ENCODE results near the gene ANK3. TPM values are rescaled to one million over a fixed set of nuclear protein-coding genes. Genes with fewer than 3 reads are reported as not detected.

The ANK3 gene
- total RNA-seq, 1 experiment from 2014 or later, result 6.7 TPM

DNA sequence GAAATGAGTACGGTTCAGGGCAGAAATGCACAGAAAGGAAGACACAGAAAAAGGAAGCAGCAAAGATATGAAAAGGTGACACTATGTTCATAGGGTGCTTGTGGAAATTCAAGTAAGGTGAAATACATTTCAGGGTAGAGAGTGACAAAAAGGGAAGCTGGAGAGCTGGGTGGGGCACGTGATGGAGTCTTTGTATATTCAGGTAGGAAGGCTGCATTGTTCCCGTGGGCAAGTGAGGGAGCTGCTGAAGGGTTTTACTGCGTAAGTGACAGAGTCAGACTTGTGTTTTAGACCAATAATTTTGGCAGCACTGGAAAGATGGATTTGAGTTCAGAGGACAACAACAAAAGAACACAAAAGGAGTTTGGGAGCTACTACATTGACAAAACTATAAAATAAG is 35.3 kb upstream of the ANK3 start:
- ChIA-PET POLR2A (interaction anchor here (0.6 to 2.0 kb wide), 2 partner anchors 11 to 116 kb away, joined by 3 to 10 read pairs; no protein-coding TSS in a partner anchor), CTCF (interaction anchor here (0.5 to 5.3 kb wide), 6 partner anchors 9 to 443 kb away, joined by 3 to 28 read pairs (median 4); no protein-coding TSS in a partner anchor)
- no peak for DNase-seq (ENCODE audit: unreplicated experiment)
- H3K9me3 Mint-ChIP-seq (ENCODE audit: unreplicated experiment), result no peaks in the 10 kb centered on the region
- no peaks in the 10 kb centered on the region for H3K27me3 Mint-ChIP-seq (ENCODE audit: insufficient read depth, unreplicated experiment)
- H3K36me3 Mint-ChIP-seq (ENCODE audit: insufficient read depth, unreplicated experiment), result no peaks in the 10 kb centered on the region
- H3K4me1 Mint-ChIP-seq (ENCODE audit: insufficient read depth, unreplicated experiment), result peaks cover 55% of the 10 kb centered on the region
- intact Hi-C loops (cut with micrococcal nuclease), result no loop called here
- no peak overlapping the region for H3K4me3 Mint-ChIP-seq (ENCODE audit: unreplicated experiment)
- H3K27ac Mint-ChIP-seq (ENCODE audit: low read depth, unreplicated experiment), result peak overlapping the region; percentile 81
- TF ChIP-seq CTCF (IDR thresholded peaks at IDR 0.05; ENCODE audit: unreplicated experiment), result no peak
- no TSS peak for BruUV-seq (replicated peaks)

GRCh38 chr10:60423920-60424319 is 34.2 kb upstream of the ANK3 start:
- no peaks in the 10 kb centered on the region for H3K36me3 Mint-ChIP-seq (ENCODE audit: insufficient read depth, unreplicated experiment)
- H3K4me1 Mint-ChIP-seq (ENCODE audit: insufficient read depth, unreplicated experiment), result peaks cover 49% of the 10 kb centered on the region
- H3K4me3 Mint-ChIP-seq (ENCODE audit: unreplicated experiment), result no peak overlapping the region
- DNase-seq (ENCODE audit: unreplicated experiment), result no peak
- ChIA-PET POLR2A (interaction anchor here (0.8 to 1.0 kb wide), 2 partner anchors 40 to 134 kb away, joined by 3 read pairs; no protein-coding TSS in a partner anchor), CTCF (interaction anchor here (1.1 kb wide), 1 partner anchor 9 kb away, joined by 3 read pairs; no protein-coding TSS in a partner anchor)
- no peaks in the 10 kb centered on the region for H3K27me3 Mint-ChIP-seq (ENCODE audit: insufficient read depth, unreplicated experiment)
- no peaks in the 10 kb centered on the region for H3K9me3 Mint-ChIP-seq (ENCODE audit: unreplicated experiment)
- intact Hi-C loops (cut with micrococcal nuclease), result no loop called here
- BruUV-seq (replicated peaks), result no TSS peak
- no peak for TF ChIP-seq CTCF (IDR thresholded peaks at IDR 0.05; ENCODE audit: unreplicated experiment)
- no peak overlapping the region for H3K27ac Mint-ChIP-seq (ENCODE audit: low read depth, unreplicated experiment)

DNA sequence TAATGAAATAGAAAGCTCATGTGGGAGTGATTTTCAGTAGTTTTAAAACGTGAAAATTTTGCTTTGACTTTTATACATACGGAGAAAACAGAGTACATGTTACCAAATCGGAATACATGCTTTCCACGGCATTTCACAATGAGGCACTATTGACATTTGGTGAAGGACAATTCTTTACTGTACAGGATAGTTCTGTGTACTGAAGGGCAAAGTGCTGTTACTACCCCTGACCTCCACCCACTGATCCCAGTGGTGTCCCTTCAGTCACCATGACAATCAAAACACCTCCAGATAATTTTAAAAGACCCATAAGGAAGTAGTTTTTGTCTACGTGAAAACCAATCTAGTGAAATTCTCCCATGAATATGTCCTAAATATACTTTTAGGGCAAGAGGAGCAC is 33.1 kb upstream of the ANK3 start:
- DNase-seq (ENCODE audit: unreplicated experiment), result no peak
- no peak overlapping the region for H3K27ac Mint-ChIP-seq (ENCODE audit: low read depth, unreplicated experiment)
- no peaks in the 10 kb centered on the region for H3K36me3 Mint-ChIP-seq (ENCODE audit: insufficient read depth, unreplicated experiment)
- TF ChIP-seq CTCF (IDR thresholded peaks at IDR 0.05; ENCODE audit: unreplicated experiment), result no peak
- H3K4me3 Mint-ChIP-seq (ENCODE audit: unreplicated experiment), result no peak overlapping the region
- peaks cover 43% of the 10 kb centered on the region for H3K4me1 Mint-ChIP-seq (ENCODE audit: insufficient read depth, unreplicated experiment)
- BruUV-seq (replicated peaks), result no TSS peak
- ChIA-PET POLR2A (interaction anchor here (0.7 to 0.8 kb wide), 2 partner anchors 133 to 215 kb away, joined by 3 read pairs; no protein-coding TSS in a partner anchor), CTCF (interaction anchor here (0.6 to 1.1 kb wide), 2 partner anchors 8 to 210 kb away, joined by 3 to 4 read pairs; no protein-coding TSS in a partner anchor)
- intact Hi-C loops (cut with micrococcal nuclease), result no loop called here
- no peaks in the 10 kb centered on the region for H3K27me3 Mint-ChIP-seq (ENCODE audit: insufficient read depth, unreplicated experiment)
- no peaks in the 10 kb centered on the region for H3K9me3 Mint-ChIP-seq (ENCODE audit: unreplicated experiment)

DNA sequence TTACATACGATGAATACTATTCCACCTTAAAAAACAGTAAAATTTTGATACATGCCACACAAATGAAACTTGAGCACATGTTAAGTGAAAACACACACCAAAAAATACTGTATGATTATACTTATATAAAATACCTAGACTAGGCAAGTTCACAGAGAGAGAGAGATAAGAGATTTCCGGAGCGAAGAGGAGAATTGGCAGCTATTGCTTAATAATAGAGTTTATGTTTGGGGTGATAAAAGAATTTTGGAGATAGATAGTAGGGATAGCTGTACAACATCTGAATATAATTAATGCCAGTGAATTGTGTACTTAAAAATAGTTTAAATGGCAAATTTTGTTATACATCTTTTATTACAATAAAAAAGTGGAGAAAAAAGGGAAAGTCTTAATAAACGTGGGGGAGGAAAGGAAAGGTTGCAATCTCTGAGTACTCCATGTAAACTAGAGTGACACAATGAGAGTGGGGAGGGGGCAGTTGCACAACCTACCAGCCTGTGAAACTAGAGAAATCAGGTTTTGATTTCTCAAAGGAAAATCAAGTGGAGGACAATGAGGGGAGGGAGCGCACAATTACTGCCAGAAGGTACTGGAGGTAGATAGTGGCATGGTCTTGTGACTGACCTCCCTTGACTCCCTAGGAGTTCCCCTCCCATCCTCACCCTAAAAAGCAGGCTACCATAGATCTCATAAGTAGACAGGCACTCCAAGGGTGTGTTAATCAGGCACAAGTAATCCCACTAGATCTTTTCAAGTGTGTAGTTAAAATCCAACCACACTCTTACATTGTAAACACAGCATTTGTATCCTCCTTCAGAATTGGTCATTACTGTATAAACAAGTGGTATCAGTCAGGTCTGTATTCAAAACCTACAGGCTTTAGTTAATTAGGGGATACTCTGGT is 31.6 kb upstream of the ANK3 start:
- Mint-ChIP-seq H3K9me3 (ENCODE audit: unreplicated experiment) (no peaks in the 10 kb centered on the region), H3K4me3 (ENCODE audit: unreplicated experiment) (no peak overlapping the region), H3K4me1 (ENCODE audit: insufficient read depth, unreplicated experiment) (peaks cover 44% of the 10 kb centered on the region), H3K27ac (ENCODE audit: low read depth, unreplicated experiment) (peak overlapping the region; percentile 55), H3K27me3 (ENCODE audit: insufficient read depth, unreplicated experiment) (no peaks in the 10 kb centered on the region), H3K36me3 (ENCODE audit: insufficient read depth, unreplicated experiment) (no peaks in the 10 kb centered on the region)
- no TSS peak for BruUV-seq (replicated peaks)
- no peak for DNase-seq (ENCODE audit: unreplicated experiment)
- POLR2A ChIA-PET, result interaction anchor here (0.6 kb wide), 1 partner anchor 1448 kb away, joined by 3 read pairs; no protein-coding TSS in a partner anchor
- no peak for TF ChIP-seq CTCF (IDR thresholded peaks at IDR 0.05; ENCODE audit: unreplicated experiment)
- intact Hi-C loops (cut with micrococcal nuclease), result no loop called here
- CTCF ChIA-PET, result interaction anchor here (0.7 to 1.1 kb wide), 2 partner anchors 8 to 12 kb away, joined by 3 read pairs; no protein-coding TSS in a partner anchor

All from MCF 10A (cell line).